Heart left ventricle (tissue), 16 donors: ENCODE data around the gene BIRC5. TPM values are rescaled to one million over a fixed set of nuclear protein-coding genes. Genes with fewer than 3 reads are reported as not detected.

Experiments
- ATAC-seq, 4 donors: fragments of 200-7000 bp; cut with Tn5 transposase; one replicate each; pipeline ENCODE4 v1.9.1; 2020 to 2022; ENCODE audit warnings: moderate library complexity in 4 of 4, mild to moderate bottlenecking in 3 of 4, moderate number of reproducible peaks in 1 of 4
- DNase-seq, 5 donors: peaks; one replicate each; pipeline ENCODE4 v3.0.0-alpha.2; 2020
- H3K27ac ChIP-seq, 12 donors: fragments of 200-600 bp; sonication (generic) in 4 of 12; one replicate each; pipeline versions ENCODE4 v1.5.0 to v1.8.0; 2016 to 2022; ENCODE audit warnings: mild to moderate bottlenecking in 2 of 12
- H3K27me3 ChIP-seq, 9 donors: fragments of 200-600 bp; sonication (generic) in 2 of 9; one replicate each; pipeline versions ENCODE4 v1.5.1 to v1.8.0; 2016 to 2022; ENCODE audit warnings: mild to moderate bottlenecking in 3 of 9
- H3K36me3 ChIP-seq, 9 donors: fragments of 200-600 bp; sonication (generic) in 2 of 9; one replicate each; pipeline versions ENCODE4 v1.5.0 to v1.8.0; 2018 to 2022; ENCODE audit warnings: mild to moderate bottlenecking in 2 of 9
- H3K4me1 ChIP-seq, 12 donors: fragments of 200-600 bp; sonication (generic) in 4 of 12; one replicate each; pipeline versions ENCODE4 v1.5.0 to v1.8.0; 2016 to 2022; ENCODE audit warnings: mild to moderate bottlenecking in 3 of 12
- H3K4me3 ChIP-seq, 12 donors: fragments of 200-600 bp; sonication (generic) in 4 of 12; one replicate each; pipeline versions ENCODE4 v1.5.0 to v1.8.0; 2017 to 2022; ENCODE audit warnings: mild to moderate bottlenecking in 9 of 12, moderate library complexity in 4 of 12
- H3K9me3 ChIP-seq, 12 donors: fragments of 200-600 bp; sonication (generic) in 4 of 12; one replicate each; pipeline versions ENCODE4 v1.5.0 to v1.8.0; 2016 to 2022; ENCODE audit warnings: mild to moderate bottlenecking in 1 of 12
- POLR2A ChIP-seq, 2 donors: fragments of 450-650 bp; IDR thresholded peaks; one replicate each; pipeline ENCODE4 v1.6.1; 2017; ENCODE audit warnings: antibody characterized with exemption in 2 of 2, mild to moderate bottlenecking in 2 of 2, moderate library complexity in 2 of 2
- WGBS, 4 donors: extraction: QIAGEN DNeasy Blood & Tissue Kit in 2 of 4; methylation state at CpG; one replicate each; pipeline versions ENCODE4 v1.1.5 to v1.1.7; 2013 to 2018; 5-methylcytosine and 5-hydroxymethylcytosine counted together
- intact Hi-C, 10 donors: fragments of 100-400 bp; cut with DNase I; formaldehyde crosslinking; loops; one replicate each; pipeline versions ENCODE4 v1.11.1 to v1.14.2; 2022
- polyA plus RNA-seq, 2 donors: library from polyadenylated mRNA; stranded (reverse); fragments of 200-250 nt; gene quantifications; one replicate each; pipeline ENCODE4 v1.2.3, GENCODE V29; 2013
- total RNA-seq, 9 donors: library from RNA; depleted of rRNA in 2 of 9; stranded (reverse); fragments of >200 nt in 2 of 9; fragmentation: NEBNext Ultra II Directional in 3 of 9; extraction: Animal tissue kit (Norgen Biotek cat#: 25700) in 3 of 9; gene quantifications; one replicate each; pipeline versions ENCODE4 v1.1.0 to v1.2.4, GENCODE V29; 2016 to 2023
- TF ChIP-seq, protein P1 (sequence below), 12 donors: fragments of 200-600 bp; sonication (generic) in 4 of 12; IDR thresholded peaks; one replicate each; pipeline versions ENCODE4 v1.5.0 to v1.8.0; 2018 to 2022; ENCODE audit warnings: antibody characterized with exemption in 12 of 12, mild to moderate bottlenecking in 5 of 12
- donor health status: ischemic (EF 13 %, LVEDD 7.1; RV severe dilation, severe dysfunction).
- donor health status: healthy with polysubstance abuse.
- donor health status: DM: no; HTN: yes; CAD: no.
- donor health status: DM: no; HTN: no; CAD: no.
- donor health status: ischemic (EF 25% LVEDD 6.9; RV normal size, moderate dysfunction).
- donor health status: ischemic (EF 25% LVEDD 5.7; RV mildly dilated, moderate dysfunction).
- donor health status: healthy.
- donor health status: DM: yes; HTN: yes; CAD: no.
- donor health status: ischemic (EF 35%, LVEDD 5.7; RV mildly dilated, moderate dysfunction).
- donor health status: nonischemic (EF 11% LVEDD 7.7; RV severe dilation, severe dysfunction).
- donor health status: DM: yes; HTN: yes; CAD: no.
- donor health status: PGD.
- donor health status: ischemic (EF 29% LVEDD 5.4; RV normal size, mild dysfunction).
- donor health status: nonischemic (EF 23%, LVEDD 6.1; RV moderate dilation, normal function).

Gene BIRC5
- total and polyA plus RNA-seq, 11 donors: 0.11 to 10.9 (median 0.85) TPM; not detected in 2

DNA sequence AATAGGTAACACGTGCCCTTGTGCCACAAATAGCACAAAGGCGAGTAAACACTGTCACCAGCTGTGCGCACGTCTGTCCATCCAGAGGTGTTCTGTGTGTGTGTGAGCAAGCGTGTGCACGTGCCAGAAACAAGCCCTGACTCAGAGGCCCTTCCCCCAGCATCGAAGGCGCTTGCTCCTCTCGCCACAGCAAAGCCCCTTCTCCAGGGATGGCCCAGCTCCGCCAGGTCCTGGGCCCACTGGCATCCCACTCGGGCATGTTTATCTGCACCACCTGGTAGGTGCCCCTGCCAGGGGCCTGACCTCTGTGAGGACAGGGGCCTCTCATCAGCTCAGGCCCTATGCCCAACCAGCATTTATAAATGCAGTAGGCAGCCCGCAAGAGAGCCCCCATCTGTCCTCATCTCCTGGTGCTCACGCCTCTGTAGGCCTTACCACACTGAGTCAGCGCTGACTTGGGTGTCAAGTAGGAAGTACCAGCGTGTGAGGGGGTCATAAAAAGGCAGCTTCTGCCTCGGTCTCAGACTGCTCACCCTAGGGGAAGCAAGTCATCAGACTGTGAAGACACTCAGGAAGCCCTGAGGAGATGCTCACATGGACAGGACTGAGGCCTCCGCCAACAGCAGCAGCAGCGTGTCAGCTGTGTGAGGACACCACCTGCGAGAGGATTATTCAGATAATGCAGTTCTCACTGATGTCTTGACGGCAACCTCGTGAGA, 28.1 kb downstream of the BIRC5 start:
- Histone ChIP-seq H3K27ac (no peak overlapping the region), H3K4me3 (no peak overlapping the region), H3K27me3 (no peaks in the 10 kb centered on the region), H3K36me3 (no peaks in the 10 kb centered on the region), H3K9me3 (peaks cover 0 to 5% (median 0%) of the 10 kb centered on the region in 12 donors), H3K4me1 (peaks cover 0 to 5% (median 0%) of the 10 kb centered on the region in 12 donors)
- ATAC-seq (peak in 1 of 4 donors; percentile 12), DNase-seq (no peak)
- WGBS, 4 donors: 81 to 88% (median 84%) methylated on average over 15 to 21 of the region's 21 CpGs
- intact Hi-C loops: no loop called here
- TF ChIP-seq POLR2A (IDR thresholded peaks at IDR 0.05): no peak
- TF ChIP-seq, protein P1, sequence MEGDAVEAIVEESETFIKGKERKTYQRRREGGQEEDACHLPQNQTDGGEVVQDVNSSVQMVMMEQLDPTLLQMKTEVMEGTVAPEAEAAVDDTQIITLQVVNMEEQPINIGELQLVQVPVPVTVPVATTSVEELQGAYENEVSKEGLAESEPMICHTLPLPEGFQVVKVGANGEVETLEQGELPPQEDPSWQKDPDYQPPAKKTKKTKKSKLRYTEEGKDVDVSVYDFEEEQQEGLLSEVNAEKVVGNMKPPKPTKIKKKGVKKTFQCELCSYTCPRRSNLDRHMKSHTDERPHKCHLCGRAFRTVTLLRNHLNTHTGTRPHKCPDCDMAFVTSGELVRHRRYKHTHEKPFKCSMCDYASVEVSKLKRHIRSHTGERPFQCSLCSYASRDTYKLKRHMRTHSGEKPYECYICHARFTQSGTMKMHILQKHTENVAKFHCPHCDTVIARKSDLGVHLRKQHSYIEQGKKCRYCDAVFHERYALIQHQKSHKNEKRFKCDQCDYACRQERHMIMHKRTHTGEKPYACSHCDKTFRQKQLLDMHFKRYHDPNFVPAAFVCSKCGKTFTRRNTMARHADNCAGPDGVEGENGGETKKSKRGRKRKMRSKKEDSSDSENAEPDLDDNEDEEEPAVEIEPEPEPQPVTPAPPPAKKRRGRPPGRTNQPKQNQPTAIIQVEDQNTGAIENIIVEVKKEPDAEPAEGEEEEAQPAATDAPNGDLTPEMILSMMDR (IDR thresholded peaks at IDR 0.05): no peak

DNA sequence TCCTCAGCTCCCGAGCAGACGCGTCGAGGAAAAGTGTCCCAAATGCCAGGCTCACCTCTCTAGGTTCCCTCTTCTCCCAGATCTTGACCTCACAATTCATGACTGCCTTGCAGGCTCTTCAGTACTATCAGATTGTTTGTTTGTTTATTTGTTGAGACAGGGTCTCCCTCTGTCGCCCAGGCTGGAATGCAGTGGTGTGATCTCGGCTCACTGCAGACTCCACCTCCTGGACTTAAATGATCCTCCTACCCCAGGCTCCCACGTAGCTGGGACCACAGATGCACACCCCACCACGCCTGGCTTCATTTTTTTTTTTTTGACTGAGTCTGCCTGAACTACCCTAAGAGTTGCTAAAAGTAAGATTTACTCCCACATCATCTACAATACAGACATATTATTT, 33.3 kb downstream of the BIRC5 start:
- Histone ChIP-seq H3K27ac (peak overlapping the region in 7 of 12 donors; percentile 32 to 75 (median 54)), H3K4me3 (no peak overlapping the region), H3K36me3 (no peaks in the 10 kb centered on the region), H3K4me1 (peaks cover 0 to 18% (median 9%) of the 10 kb centered on the region in 12 donors), H3K9me3 (peaks cover 0 to 5% (median 0%) of the 10 kb centered on the region in 12 donors), H3K27me3 (no peaks in the 10 kb centered on the region)
- ATAC-seq (no peak), DNase-seq (no peak)
- WGBS, 4 donors: 86 to 91% (median 89%) methylated on average over 8 of the region's 8 CpGs
- intact Hi-C loops: no loop called here
- no peak for TF ChIP-seq POLR2A (IDR thresholded peaks at IDR 0.05)
- TF ChIP-seq, protein P1 (IDR thresholded peaks at IDR 0.05): no peak

DNA sequence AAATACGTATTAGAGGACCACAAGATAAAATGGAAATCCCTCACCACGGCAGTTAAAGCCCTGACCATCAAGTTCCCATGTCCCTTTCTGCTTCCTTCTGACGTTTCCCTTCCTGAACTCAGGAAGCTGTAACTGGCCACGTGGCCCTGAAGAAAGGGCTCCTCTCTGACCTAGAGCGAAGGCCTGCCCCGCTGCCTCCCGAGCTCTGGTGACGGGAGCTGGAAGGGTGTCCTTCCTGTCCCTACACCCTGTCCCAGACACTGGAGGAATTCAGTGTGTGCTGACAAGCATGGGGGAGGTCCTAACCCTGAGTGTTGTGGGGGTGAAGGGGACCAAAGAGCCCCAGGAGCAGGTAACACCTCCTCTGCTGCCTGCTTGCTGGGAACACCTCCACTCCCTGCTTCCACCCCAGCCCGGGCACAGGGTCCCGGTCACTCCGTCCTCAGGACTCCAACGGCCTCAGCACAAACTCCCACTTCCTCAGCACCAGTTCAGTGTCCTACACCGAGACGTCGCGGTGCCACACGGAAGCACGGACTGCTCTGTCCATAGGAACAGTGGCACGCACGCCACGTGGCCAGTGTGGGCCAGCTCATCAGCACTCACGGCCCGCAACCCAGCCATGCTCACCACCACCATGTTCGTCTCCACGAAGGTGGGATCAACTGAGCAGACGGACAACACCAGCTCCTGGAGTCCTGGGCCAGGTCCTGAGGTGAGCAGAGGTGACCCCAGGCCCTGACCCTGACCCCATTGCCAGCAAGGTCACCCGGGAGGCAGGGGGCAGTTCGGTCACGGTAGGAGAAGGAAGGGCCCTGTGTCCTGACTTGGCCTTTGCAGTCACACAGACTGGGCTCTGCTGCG, 34.2 kb downstream of the BIRC5 start:
- ATAC-seq: peak in 3 of 4 donors; percentile 18 to 72 (median 43)
- peak in 2 of 5 donors; percentile 10 to 54 for DNase-seq
- H3K27ac ChIP-seq: peak overlapping the region in 11 of 12 donors; percentile 28 to 75 (median 63)
- H3K4me1 ChIP-seq: peaks cover 0 to 25% (median 9%) of the 10 kb centered on the region in 12 donors
- 71 to 77% (median 75%) methylated on average over 29 to 30 of the region's 30 CpGs for WGBS, 4 donors
- no peaks in the 10 kb centered on the region for H3K36me3 ChIP-seq
- intact Hi-C loops: no loop called here
- TF ChIP-seq, protein P1 (IDR thresholded peaks at IDR 0.05): no peak
- TF ChIP-seq POLR2A (IDR thresholded peaks at IDR 0.05): peak in 1 of 2 donors; percentile 35
- H3K4me3 ChIP-seq: peak overlapping the region in 3 of 12 donors; percentile 15 to 38 (median 33)
- H3K9me3 ChIP-seq: peaks cover 0 to 5% (median 0%) of the 10 kb centered on the region in 12 donors
- H3K27me3 ChIP-seq: no peaks in the 10 kb centered on the region
